Measurements from ENCODE around the gene FBXO44.
A peak's percentile ranks its signal among the peaks of the same experiment; 100 is the strongest.

FBXO44 gene

GRCh38 chr1:11691928-11692711, 37.4 kb downstream of the FBXO44 start:
- no peak for DNase-seq

- peak; percentile 51 for DNase-seq
Measured at GRCh38 chr1:11693024-11693590, 38.4 kb downstream of the FBXO44 start.

GRCh38 chr1:11693917-11694316, 39.2 kb downstream of the FBXO44 start:
- no peak for DNase-seq

GRCh38 chr1:11695861-11696260, 41.2 kb downstream of the FBXO44 start:
- DNase-seq, result no peak

GRCh38 chr1:11697188-11697892, 42.7 kb downstream of the FBXO44 start:
- DNase-seq, result no peak

- DNase-seq, result no peak
Measured at GRCh38 chr1:11697893-11698210, 43.2 kb downstream of the FBXO44 start.

- no peak for DNase-seq
Measured at GRCh38 chr1:11700601-11701467, 46.2 kb downstream of the FBXO44 start.

- no peak for DNase-seq
Measured at GRCh38 chr1:11701551-11701961, 46.9 kb downstream of the FBXO44 start.

- no peak for DNase-seq
Measured at GRCh38 chr1:11701981-11702803, 47.5 kb downstream of the FBXO44 start.

- no peak for DNase-seq
Measured at GRCh38 chr1:11703357-11704193, 48.9 kb downstream of the FBXO44 start.

GRCh38 chr1:11704194-11704529, 49.5 kb downstream of the FBXO44 start:
- DNase-seq, result no peak

GRCh38 chr1:11704691-11705475, 50.2 kb downstream of the FBXO44 start:
- no peak for DNase-seq

GRCh38 chr1:11705596-11705995, 50.9 kb downstream of the FBXO44 start:
- DNase-seq, result no peak

- no peak for DNase-seq
Measured at GRCh38 chr1:11706292-11706691, 51.6 kb downstream of the FBXO44 start.

GRCh38 chr1:11707621-11708276, 53.1 kb downstream of the FBXO44 start:
- no peak for DNase-seq

- DNase-seq, result no peak
Measured at GRCh38 chr1:11708554-11709350, 54.1 kb downstream of the FBXO44 start.

GRCh38 chr1:11711490-11711889, 56.8 kb downstream of the FBXO44 start:
- DNase-seq, result no peak

- DNase-seq, result no peak
Measured at GRCh38 chr1:11712285-11712684, 57.6 kb downstream of the FBXO44 start.

Measured in activated CD4-positive, CD25-positive, alpha-beta regulatory T cell treated with anti-CD3 and anti-CD28 coated beads, Interleukin-2, amount 50 U/mL, for 72 hours (primary cell).